T-helper 2 cell (primary cell): ENCODE measurements around the gene KRTAP10-3.

Experiments used
- DNase-seq, 5 experiments: peaks; one replicate each; pipeline versions ENCODE4 v3.0.0 to v3.0.0-alpha.2; 2012 to 2022

The KRTAP10-3 gene

GRCh38 chr21:44544566-44544965 lies 14.0 kb downstream of the KRTAP10-3 start:
- DNase-seq = no peak

- no peak for DNase-seq
Measured at GRCh38 chr21:44542716-44543115, 15.9 kb downstream of the KRTAP10-3 start.

GRCh38 chr21:44540741-44541288 lies 17.8 kb downstream of the KRTAP10-3 start:
- no peak for DNase-seq

GRCh38 chr21:44539991-44540666 lies 18.5 kb downstream of the KRTAP10-3 start, which contains the start of gene KRTAP10-1:
KRTAP10-1 (minus strand) TSS chr21:44540195; CDS start chr21:44540150, 45 bp downstream.
- no peak for DNase-seq

- DNase-seq = no peak
Measured at GRCh38 chr21:44539046-44539445, 19.5 kb downstream of the KRTAP10-3 start.

GRCh38 chr21:44537930-44538911 lies 20.4 kb downstream of the KRTAP10-3 start:
- no peak for DNase-seq

GRCh38 chr21:44535963-44536362 lies 22.6 kb downstream of the KRTAP10-3 start:
- no peak for DNase-seq

GRCh38 chr21:44534688-44535087 lies 23.9 kb downstream of the KRTAP10-3 start:
- DNase-seq = no peak

GRCh38 chr21:44533891-44534627 lies 24.5 kb downstream of the KRTAP10-3 start:
- no peak for DNase-seq

GRCh38 chr21:44533121-44533890 lies 25.3 kb downstream of the KRTAP10-3 start:
- DNase-seq = no peak

GRCh38 chr21:44532712-44533111 lies 25.9 kb downstream of the KRTAP10-3 start:
- no peak for DNase-seq

GRCh38 chr21:44531606-44532564 lies 26.7 kb downstream of the KRTAP10-3 start:
- DNase-seq = no peak

GRCh38 chr21:44530903-44531605 lies 27.5 kb downstream of the KRTAP10-3 start:
- DNase-seq = no peak

GRCh38 chr21:44530221-44530902 lies 28.2 kb downstream of the KRTAP10-3 start:
- no peak for DNase-seq

GRCh38 chr21:44529503-44530125 lies 29.0 kb downstream of the KRTAP10-3 start:
- no peak for DNase-seq

- DNase-seq = peak in 1 of 5 experiments; percentile 1
Measured at GRCh38 chr21:44529011-44529421, 29.6 kb downstream of the KRTAP10-3 start.

GRCh38 chr21:44528634-44528995 lies 30.0 kb downstream of the KRTAP10-3 start:
- peak in 2 of 5 experiments; percentile 1 for DNase-seq

GRCh38 chr21:44527983-44528633 lies 30.5 kb downstream of the KRTAP10-3 start:
- peak in 1 of 5 experiments; percentile 3 for DNase-seq
